Measurements from ENCODE around the gene TMEM131L. TPM values are rescaled to one million over a fixed set of nuclear protein-coding genes. Genes with fewer than 3 reads are reported as not detected.
"Not testable (repeated sequence)": the region's sequence is repeated elsewhere in the genome, so short reads cannot be mapped to it uniquely, and the experiment has no call there.

TMEM131L gene
- polyA plus RNA-seq, 3 donors, result 25.1 to 30.2 (median 26.6) TPM

DNA sequence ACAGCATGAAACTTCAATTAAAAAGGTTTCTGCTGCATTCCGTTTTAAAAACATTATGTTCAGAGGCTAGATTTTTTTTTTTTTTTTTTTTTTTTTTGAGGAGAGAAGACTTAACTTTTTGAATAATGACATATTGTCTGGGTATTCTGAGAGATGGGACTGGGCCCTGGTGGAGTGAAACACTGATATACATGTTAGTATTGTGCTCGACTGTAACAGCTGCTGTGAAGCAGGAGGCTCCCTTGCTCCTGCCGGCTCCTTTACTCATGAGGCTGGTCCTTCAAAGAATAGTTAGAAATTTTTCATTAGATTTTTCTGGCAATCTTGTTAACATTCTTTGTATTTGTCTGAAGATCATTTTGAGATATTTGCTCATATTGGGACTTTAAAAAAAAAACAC, 73.3 kb downstream of the TMEM131L start:
- no peak for DNase-seq

DNA sequence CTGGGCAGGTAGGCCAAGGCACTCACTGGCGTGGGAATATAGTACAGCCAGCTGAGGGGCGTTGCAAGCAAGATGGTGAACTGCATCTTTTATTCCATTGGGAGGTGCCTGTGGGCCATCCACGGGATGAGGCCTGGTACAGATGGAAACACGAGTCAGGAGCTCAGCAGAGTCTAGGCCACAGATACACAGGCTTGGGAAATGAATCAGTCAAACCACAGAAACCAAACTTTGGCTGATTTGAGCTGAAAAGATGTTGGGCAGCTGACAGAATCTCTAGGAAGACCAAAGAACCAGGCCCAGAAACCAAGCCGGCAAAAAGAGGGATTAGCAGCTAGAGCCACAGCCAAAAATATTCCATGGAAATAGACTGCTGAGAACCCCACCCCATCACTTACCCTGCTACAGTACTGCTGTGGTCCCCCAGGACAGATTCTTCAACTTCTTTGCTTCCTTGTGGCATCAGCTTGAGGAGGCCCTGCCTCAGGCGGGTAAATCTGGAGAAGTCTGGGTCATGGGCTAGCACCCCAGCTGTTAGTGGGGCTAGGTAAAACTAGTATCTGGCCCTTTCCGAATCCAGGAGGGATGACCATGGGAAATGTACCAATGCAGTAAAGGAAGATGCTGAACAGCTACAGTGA, 75.4 kb downstream of the TMEM131L start:
- DNase-seq, result no peak

DNA sequence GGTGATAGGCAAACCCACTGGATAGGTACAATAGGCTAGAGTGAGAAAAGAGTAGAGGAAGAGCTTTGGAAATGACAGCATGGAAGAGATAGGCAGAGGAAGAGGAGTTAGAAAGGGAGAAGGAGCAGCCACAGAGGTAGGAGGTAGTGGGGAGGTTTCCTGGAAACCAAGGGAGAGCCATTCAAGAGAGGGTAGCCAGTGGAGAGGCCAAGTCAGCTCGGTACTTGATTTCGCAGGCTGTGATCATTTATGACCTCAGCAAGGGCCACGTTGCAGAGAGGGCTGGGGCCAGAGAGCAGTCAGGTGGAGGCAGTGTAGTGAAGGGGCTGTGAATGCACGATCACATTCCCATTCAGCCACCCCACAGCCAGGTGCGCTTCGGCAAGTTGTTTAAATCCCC, 76.0 kb downstream of the TMEM131L start:
- DNase-seq, result no peak

DNA sequence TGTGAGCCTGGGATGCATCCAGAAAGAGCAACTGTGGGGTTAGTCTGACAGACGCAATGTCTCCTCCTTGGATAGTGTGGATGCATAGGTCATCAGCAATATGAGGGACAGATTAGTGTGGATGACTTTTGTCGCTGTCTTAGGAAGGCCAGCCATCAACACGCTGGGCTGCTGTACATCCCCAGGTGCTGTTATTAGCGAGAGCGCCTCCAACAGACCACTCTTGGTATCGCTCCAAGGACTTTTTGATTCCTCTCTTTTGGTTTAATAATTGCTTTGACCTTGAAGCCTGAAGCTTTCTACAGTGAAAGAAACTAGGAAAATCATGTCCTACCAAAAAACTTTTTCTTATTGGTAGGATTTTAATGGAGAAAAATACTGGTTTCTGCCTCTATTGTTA, 76.7 kb downstream of the TMEM131L start:
- no peak for DNase-seq

DNA sequence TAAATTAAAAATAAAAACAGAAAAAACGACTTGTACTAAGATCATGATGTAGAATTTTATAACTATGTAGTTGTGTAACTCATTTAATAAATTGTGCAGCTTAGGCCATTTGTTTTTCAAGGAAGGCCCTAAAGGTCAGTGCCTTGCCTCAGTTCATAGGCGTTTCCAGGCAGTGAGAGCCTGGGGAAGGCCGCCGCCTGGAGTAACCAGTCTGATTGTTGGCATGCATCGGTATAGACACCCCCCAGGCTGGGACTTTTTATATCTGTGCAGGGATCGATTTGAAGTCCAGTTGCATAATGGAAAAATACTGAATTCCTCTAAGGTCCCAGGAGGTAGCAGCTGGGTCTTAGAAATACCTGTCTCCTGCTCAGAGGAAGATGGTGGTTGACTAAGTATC, 77.2 kb downstream of the TMEM131L start:
- no peak for DNase-seq

DNA sequence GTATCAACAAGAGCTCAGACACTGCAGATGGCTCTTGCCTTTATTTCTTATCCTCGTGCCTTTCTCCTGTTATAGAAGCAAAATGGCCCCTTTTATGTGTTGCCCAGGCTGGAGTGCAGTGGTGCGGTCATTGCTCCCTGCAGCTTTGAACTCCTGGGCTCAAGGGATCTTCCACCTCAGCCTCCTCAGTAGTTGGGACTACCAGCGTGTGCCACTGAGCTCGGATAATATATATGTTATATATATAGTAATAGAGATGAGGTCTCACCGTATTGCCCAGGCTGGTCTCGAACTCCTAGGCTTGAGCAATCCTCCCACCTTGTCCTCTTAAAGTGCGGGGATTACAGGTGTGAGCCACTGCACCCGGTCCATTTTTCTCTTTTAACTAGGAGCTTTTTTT, 79.7 kb downstream of the TMEM131L start:
- DNase-seq, result no peak

DNA sequence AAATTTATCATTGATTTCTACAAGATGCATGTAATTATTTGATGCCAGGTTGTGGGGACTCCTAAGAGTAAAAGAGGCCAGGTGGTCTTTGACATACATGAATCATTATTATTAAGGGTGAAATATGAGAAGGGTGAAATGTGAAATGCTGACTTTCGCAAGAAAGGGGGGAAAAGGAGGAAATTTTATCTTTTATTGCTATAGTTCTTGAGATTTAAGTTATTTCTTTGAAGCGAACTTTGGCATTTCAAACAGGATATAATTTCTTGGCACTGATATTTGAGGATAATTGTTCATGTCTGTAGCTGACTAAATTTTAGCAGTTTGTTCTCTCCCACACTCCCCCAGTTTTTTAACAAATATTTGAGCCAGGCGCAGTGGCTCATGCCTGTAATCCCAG, 80.1 kb downstream of the TMEM131L start:
- DNase-seq, result no peak

DNA sequence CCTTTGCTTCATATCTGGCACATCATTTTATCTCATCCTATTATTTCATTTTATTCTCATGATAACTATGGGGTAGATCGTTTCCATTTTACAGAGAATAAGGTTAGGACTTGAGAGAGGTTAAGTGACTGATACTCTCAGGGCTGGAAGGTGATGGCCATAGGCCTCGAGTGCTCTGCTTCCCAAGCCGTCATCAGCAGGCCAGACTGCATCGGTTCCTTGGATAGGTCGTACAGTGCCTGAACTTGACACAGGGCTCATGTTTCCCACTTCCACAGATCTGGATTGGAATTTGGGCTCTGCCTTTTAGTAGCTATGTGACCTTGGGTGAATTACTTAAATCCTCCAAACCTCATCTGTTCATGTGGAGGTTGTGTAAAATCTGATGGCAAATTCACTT, 81.4 kb downstream of the TMEM131L start:
- no peak for DNase-seq

DNA sequence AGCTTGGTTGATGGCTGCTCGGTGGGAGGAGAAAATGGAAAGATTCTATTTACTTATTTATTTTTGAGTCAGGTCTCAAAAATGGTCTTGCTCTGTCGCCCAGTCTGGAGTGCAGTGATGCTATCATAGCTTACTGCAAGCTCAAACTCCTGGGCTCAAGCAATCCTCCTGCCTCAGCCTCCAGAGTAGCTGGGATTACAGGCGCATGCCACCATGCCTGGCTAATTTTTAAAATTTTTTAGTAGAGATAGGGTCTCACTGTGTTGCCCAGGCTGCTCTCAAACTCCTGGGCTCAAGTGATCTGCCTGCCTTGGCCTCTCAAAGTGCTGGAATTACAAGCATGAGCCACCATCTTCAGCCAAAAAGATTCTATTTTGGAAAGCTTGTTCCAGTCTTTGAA, 82.7 kb downstream of the TMEM131L start:
- DNase-seq, result not testable (repeated sequence)

DNA sequence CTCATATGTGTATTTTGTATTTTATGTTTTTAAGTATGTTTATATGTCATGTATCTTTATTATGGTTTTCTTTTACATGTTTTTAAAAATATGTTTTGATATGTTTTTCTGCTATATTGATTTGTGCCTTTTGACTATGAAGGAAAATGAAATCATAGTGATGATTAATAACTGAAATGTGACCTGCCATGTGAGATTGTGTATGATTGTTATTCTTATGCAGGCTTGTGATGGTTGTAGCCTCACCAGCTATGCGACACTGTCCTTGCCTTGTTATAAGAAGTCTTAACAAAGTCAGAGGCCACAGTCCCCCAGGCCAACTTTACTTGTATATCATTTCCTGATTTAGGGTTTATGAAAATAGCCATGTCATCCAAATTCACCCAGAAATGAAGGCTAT, 83.2 kb downstream of the TMEM131L start:
- no peak for DNase-seq

DNA sequence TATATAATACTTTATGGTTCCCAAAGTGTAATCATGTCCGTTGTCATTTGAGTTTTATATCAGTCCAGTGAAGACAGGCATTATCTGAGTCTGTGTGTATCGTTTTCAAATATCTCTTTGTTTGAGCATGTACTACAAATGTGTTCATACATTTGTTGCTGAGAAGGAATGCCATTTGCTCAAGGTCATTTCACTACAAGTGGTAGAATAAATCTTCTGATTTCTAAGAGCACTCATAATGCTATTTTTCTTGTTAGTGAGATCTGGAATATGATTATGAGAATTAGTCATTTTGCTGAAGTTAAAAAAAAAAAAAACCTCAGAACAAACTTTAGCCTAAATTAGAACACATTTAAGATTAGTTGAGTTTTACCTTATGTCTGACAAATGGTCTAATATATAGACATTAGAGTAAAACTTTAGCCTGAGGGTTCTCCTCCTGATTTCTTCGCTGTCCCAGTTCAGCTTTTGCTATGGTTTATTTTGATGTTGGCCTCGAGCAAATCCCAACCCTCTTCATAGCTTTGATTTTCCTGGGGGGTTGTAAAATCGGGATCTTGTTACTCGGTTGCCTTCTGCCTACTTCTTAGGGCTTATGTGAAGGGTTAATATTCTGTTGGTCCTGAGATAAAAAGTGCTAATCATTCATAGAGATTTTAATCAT, 87.1 kb downstream of the TMEM131L start:
- no peak for DNase-seq

DNA sequence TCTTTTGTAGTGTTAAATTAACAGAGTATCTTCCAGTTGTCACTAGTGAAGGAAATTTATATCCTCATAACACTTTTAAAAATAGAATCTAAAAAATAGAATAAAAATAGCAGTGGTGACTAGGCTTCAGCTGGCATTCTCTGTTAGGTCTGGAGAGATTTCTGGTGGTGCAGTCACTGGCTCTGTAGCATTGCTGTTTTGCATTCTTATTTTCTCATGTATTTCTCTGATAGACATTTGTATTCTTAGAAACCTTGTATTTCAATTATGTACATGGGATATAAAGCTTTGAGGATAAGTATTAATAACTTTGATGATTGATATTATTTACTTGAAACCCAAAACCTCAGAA, 87.6 kb downstream of the TMEM131L start:
- DNase-seq, result no peak

DNA sequence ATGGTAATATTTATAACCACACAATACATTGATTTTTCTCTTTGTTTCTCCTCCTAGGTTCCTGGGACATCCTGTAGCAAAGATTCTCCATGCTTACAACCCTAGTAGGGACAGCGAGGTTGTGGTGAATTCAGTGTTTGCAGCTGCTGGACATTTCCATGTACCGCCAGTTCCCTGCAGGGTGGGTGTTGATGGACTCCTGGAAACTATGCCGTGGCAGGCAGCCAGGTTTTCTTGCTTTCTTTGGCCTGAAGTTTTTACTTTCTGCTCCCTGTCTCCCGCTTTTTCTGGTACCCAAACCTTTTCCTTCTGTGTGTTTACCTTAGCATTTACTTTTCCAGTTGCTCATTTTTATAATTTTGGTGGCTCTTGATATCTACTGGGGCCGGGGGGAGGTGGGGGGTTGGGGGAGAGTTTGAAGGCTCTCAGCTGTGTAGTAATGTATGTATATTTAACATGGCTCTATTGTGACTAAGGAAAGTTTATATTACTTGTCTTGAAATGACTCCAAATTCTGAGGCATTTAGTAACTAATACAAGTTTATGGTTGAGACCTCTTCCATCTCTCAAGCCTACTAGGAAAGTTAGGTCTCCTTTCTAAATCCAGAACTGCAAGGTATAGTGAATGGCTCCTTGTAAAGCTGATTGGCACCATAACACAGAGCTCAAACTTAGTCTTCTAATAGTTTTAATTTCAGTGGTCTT, 89.7 kb downstream of the TMEM131L start:
- DNase-seq, result peak; percentile 79

DNA sequence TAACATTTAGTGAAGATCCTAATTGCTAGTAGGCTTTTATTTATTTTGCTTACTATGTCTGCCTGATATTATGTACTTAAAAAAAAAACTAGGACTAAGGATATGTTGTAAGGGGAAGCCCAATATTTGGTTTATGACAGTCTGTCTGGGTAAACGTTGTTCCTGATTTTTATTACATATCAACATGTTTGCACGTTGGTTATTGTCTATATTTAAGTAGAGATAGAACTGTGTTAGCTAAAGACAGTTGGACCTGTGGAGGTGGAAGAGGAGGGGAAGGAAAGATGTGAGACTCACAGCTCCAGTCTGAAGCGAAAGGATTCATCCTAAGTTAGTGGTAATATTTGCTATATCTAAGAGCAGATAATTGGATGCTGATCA, 90.3 kb downstream of the TMEM131L start:
- no peak for DNase-seq

DNA sequence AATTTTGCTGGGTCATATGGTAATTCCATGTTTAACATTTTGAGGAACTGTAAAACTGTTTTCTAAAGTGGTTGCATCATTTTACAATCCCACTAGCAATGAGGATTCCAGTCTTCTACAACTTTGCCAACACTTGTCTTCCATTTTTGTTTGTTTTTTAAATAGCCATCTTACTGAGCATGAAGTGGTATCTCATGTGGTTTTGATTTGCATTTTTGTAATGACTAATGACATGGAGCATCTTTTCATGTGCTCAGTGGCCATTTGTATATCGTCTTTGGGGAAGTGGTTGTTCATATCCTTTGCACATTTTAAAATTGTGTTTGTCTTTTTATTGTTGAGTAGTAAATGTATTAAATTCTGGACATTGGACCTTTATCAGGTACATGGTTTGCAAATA, 94.7 kb downstream of the TMEM131L start:
- DNase-seq, result no peak

DNA sequence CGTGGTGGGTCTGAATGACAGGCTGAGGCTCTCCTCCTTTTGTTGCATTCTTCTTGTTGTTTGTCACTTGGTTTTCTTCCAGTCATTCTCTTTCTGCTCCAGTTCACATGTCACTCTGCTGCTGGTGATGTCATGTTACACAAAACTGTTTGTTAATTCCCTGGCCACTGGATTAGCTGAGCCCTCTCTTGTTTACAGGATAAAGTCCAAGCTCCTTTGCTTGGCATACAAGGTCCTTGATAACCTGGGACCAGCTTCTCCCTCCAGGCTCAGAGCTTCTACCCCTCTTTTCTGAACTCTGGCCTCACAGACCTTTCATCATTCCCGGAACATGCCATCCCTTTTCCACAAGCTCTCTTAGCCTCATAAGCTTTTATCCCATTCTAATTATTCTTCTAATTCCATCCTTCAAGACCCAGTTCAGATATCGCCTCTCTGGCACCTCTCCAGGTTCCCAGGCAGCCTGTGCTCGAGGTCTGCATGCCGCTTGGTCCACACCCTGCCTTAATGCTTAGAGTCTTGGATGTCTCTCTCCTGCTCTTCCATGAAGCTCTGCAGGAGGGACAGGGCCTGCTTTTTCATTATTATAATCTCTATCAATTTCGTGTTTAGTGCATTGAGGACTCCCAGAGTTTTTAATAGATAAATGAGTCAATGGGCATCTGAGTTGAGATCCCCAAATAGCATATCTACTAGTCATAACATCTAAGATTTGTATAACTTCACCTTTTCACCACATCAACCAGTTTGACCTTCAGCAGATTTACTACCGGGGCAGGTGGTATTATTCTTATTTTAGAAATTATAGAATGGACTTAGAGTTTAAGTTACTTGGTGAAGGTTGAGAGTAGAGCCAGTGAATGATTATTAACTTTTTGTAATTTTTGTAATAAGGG, 98.7 kb downstream of the TMEM131L start:
- no peak for DNase-seq

DNA sequence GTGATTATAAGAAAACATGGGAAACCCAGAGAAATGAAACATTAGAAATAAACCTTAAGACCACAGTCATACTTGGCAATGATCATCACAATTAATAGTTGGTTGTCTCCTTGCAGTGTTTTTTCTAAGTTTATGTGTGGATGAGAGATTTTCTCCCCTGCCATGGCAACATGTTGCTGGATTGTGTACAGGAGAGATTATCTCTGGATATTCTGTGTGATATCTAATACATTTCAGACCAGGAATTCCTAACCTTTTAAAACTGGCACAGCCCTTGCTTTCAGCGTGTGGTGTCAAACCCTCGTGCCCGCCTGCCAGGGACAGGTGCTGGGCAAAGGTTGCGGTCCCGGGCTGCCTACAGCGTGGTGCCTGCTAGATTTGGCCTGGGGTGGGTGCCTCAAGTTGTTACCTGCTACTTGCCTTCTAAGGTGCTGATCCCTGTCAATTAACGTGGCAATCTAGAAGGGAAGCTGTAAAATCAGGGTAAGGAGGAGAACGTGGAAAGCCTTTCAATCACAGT, 100.5 kb downstream of the TMEM131L start:
- DNase-seq, result no peak

DNA sequence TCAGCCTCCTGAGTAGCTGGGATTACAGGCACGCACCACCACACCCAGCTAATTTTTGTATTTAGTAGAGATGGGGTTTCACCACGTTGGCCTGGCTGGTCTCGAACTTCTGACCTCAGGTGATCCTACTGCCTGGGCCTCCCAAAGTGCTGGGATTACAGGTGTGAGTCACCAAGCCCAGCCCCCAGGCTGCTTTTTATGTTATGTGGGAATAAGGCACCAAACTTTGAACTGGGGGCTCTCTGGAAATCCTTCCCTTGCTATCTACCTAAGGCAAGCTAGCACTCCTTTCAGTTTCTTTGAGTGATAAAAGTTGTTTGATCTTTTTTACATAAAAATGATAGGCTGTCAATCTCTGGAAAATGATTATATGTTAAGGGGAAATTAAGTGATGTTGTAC, 101.5 kb downstream of the TMEM131L start:
- DNase-seq, result not testable (repeated sequence)

DNA sequence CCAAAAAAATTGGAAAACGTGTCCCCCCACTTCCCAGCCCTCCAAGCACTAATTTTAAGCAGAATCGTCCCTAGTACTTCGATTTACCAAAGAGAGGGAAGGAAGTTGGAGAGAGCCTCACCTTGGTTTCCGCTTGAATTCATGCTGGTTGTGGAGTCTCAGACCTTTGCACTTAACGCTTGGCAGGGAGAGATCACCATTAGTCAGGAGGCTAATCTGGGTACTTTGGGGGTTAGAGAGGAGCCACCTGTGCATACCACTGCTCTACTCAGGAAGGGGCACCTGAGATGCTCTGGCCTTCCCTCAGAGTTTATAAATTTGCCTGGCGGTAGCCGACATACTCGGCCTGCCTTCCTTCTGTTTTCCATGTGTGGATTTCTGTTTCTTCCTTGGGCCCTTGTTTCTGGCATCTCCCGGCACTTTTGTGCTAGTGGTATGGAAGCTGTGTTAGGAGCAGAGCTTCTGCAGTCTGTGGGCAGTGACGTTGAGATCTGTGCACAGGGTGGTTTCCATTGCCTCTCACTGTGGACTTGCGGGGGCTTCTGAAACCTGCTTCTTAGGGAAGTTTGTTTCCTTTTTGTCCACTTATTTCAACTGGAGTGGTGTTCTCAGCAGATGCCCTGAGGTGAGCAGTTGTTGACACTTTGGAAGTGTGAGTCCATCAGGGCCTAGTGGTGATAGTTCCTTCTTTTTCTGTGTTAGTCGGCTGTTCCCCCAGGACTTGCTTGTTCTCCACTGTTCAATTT, 104.2 kb downstream of the TMEM131L start:
- DNase-seq, result no peak

DNA sequence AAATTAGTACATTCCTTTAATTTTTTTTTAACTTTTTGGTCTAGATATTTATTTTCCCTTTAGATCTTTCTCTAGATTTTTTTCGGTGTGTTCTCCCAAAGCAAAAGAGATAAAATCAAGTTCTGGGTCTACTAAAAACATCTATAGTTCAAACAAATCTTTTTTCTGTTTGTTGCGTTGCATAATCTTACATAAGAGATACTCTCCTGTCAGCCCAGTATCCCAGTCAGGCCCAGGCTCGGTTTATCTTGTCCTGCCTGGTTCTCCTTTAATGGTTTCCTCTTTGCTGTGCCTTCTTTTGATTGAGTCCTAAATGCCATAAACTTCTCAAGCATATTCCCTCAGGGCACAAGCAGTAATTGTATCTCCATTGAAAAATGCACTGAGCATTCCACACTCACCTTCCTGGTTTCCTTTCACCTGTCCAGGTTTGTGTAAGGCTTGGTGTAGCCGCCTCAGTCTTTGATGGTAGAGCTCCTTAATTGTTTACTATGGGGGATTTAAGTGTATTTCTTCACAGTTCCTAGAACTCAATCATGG, 104.9 kb downstream of the TMEM131L start:
- no peak for DNase-seq

DNA sequence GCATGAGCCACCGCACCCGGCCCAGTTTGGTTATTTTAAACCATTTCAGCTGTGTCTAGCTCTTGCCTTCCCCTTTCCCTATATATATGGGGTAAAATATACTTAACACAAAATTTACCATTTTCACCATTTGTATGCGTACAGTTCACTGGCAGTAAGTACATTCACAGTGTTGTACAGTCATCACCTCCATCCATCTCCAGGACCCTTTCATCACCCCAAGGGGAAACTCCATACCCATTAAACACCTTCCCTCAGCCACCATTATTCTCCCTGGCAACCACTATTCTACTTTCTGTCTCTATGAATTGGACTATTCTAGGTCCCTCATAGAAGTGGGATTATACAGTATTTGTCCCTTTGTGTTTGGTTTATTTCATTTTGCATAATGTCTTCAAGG, 106.4 kb downstream of the TMEM131L start:
- no peak for DNase-seq

All from renal pelvis (tissue), 4 donors.